ENCODE results near the gene TUT7.
"Not testable (repeated sequence)": the region's sequence is repeated elsewhere in the genome, so short reads cannot be mapped to it uniquely, and the experiment has no call there.

Gene TUT7, protein sequence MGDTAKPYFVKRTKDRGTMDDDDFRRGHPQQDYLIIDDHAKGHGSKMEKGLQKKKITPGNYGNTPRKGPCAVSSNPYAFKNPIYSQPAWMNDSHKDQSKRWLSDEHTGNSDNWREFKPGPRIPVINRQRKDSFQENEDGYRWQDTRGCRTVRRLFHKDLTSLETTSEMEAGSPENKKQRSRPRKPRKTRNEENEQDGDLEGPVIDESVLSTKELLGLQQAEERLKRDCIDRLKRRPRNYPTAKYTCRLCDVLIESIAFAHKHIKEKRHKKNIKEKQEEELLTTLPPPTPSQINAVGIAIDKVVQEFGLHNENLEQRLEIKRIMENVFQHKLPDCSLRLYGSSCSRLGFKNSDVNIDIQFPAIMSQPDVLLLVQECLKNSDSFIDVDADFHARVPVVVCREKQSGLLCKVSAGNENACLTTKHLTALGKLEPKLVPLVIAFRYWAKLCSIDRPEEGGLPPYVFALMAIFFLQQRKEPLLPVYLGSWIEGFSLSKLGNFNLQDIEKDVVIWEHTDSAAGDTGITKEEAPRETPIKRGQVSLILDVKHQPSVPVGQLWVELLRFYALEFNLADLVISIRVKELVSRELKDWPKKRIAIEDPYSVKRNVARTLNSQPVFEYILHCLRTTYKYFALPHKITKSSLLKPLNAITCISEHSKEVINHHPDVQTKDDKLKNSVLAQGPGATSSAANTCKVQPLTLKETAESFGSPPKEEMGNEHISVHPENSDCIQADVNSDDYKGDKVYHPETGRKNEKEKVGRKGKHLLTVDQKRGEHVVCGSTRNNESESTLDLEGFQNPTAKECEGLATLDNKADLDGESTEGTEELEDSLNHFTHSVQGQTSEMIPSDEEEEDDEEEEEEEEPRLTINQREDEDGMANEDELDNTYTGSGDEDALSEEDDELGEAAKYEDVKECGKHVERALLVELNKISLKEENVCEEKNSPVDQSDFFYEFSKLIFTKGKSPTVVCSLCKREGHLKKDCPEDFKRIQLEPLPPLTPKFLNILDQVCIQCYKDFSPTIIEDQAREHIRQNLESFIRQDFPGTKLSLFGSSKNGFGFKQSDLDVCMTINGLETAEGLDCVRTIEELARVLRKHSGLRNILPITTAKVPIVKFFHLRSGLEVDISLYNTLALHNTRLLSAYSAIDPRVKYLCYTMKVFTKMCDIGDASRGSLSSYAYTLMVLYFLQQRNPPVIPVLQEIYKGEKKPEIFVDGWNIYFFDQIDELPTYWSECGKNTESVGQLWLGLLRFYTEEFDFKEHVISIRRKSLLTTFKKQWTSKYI (N-terminal part only)

DNA sequence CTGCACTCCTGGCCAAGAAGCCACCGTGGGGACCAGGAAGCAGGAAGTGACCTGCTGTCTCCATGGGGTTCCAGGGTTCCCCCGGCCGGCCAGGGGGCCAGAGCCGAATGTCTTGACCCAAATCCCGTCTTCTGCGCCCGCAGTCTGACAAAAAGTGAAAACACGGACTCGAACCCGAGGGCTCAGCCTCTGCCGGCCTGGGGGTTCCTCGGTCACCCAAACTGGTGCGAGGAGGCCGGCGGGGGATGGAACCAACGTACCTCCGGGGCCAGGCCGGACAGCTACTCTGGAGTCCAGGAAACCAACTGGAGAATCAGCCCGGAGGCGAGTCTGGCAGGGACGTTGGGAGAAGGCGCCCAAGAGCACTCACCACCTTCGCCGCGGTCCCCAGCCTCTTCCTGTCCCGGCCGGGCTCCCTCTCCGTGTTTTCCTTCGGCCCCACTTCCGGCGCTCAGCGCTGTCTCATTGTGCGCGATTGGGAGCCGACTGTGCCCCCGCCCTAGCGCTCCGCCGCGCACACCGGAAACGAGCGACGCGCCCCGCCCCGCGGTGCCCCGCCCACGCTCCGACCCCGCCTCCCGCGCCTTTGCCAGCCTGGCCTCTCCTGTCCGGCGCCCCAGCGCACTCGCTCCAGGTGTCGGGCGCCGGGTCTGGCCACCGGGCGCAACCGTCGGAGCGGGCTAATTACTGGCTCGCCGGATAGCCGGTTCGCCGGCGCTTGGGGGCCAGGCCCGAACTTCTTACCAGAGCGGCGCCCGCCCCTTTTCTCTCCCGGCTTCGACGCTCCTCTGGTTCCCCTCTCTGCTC lies at the start of gene TUT7:
TSS of gene TUT7 (minus strand) at position 400 of the 807 bp plus-strand sequence. CDS start 1,211 bp downstream, outside the sequence.
- peak; percentile 87 to 92 (median 89) for DNase-seq (ENCODE audit: low read depth in 3 of 3)

DNA sequence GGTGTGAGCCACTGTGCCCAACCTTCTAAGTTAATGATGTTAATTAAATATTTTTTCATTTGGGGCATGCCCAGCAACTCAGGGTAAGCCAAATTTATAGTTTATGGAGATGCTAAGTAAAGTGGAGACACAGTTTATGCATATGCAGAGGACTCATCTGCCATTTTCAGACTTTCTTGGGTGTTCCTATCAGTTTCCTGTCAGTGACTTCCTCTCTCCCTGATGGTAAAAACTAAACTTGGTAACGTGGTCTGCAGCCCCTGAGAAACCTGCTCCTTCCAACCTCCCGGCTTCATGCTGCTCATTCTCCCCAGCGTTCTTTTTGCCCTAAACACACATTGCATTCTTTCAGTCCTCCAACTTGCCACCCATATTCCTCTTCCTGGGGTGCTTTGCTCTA lies 48.4 kb upstream of the TUT7 start:
- no peak for DNase-seq (ENCODE audit: low read depth in 3 of 3)

DNA sequence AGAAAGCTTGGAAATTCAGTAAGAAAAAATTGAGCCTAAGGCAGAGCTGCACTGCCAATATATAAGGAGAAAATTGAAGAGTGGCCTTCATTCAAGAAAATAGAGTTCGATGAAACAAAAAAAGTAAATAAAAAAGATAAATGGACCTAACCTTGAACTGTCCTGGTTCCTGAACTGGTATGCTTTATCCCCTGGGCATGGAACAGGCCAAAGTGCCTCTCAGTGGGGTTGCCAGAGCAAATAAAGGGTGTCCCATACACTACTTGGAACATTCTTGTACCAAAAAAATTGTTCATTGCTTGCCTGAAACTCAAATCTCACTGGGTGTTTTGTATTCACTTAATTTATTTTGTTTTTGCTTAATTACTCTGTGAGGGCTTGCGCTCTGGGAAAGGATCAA lies 42.2 kb upstream of the TUT7 start:
- DNase-seq (ENCODE audit: low read depth in 3 of 3), result no peak

DNA sequence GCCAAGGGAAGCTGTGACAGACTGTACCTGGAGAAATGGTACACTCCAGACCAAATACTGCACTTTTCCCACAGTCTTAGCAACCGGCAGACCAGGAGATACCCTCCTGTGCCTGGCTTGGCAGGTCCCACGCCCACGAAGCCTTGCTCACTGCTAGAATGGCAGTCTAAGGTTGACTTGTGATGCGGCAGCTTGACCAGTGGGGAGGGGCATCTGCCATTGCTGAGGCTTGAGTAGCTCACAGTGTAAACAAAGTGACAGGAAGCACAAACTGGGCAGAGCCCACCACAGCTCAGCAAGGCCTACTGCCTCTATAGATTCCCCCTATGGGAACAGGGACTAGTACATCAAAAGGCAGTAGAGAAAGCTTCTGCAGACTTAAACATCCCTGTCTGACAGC lies 36.0 kb upstream of the TUT7 start:
- not testable (repeated sequence) for DNase-seq (ENCODE audit: low read depth in 3 of 3)

DNA sequence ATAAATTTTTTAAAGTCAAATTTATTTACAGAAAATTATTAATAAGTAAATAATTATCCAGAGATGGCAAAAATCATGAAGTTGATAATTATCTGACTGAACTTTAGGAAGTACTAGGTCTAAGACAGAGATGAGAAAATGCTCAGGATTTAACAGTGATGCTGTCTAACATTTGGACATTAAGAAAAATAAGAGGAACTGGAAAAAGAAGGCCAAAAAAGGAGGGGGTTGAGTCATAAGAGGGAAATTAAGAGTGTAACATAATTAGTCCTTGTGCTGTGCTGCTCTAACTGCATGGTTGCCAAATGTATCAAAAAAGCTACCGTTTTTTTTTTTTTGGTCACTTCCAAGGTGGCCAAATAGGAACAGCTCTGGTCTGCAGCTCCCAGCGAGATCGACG lies 35.4 kb upstream of the TUT7 start:
- DNase-seq (ENCODE audit: low read depth in 3 of 3), result no peak

DNA sequence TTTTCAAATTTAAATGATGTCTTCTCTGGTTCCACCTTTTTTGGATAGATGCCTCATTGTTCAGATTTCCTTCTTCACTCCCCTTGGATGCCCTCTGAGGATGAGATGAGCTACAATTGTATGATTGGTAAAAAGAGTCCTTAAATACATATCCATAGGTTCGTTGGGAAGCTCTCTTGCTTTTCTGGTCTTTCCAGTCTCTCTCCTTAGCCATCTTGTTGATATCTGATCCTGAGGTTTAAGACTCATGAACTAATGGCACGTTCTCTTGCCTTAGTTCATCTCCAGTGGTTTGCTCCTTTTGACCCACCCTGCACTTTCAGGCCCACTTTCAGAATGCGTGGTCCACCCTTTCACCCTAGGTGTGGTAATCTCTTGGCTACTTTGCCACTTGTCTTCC lies 33.2 kb upstream of the TUT7 start:
- no peak for DNase-seq (ENCODE audit: low read depth in 3 of 3)

DNA sequence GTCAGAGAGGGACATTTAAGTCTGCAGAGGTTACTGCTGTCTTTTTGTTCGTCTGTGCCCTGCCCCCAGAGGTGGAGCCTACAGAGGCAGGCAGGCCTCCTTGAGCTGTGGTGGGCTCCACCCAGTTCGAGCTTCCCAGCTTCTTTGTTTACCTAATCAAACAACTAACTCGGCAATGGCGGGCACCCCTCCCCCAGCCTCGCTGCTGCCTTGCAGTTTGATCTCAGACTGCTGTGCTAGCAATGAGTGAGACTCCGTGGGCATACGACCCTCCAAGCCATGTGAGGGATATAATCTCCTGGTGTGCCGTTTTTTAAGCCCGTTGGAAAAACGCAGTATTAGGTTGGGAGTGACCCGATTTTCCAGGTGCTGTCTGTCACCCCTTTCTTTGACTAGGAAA lies 28.8 kb upstream of the TUT7 start:
- not testable (repeated sequence) for DNase-seq (ENCODE audit: low read depth in 3 of 3)

DNA sequence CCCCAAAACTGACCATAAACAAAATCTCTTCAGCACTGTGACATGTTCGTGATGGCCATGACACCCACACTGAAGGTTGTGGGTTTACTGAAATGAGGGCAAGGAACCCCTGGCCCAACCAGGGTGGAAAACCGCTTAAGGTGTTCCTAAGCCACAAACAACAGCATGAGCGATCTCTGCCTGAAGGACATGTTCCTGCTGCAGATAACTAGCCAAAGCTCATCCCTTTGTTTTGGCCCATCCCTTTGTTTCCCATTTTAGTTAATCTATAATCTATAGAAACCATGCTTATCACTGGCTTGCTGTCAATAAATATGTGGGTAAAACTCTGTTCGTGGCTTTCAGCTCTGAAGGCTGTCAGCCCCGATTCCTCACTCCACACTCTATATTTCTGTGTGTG lies 21.8 kb upstream of the TUT7 start:
- DNase-seq (ENCODE audit: low read depth in 3 of 3), result no peak

DNA sequence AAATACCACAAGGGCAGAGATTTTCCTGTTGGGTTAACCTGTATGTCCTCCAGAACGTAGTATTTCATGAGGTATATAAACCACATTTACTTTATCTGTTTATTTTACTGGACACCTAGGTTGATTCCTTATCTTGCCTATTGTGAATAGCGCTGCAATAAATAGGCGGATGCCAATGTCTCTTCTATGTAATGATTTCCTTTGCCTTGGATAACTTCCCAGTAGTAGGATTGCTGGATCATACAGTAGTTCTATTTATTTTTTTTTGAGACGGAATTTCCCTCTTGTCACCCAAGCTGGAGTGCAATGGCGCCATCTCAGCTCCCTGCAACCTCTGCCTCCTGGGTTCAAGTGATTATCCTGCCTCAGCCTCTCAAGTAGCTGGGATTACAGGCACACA lies 15.6 kb upstream of the TUT7 start:
- no peak for DNase-seq (ENCODE audit: low read depth in 3 of 3)

DNA sequence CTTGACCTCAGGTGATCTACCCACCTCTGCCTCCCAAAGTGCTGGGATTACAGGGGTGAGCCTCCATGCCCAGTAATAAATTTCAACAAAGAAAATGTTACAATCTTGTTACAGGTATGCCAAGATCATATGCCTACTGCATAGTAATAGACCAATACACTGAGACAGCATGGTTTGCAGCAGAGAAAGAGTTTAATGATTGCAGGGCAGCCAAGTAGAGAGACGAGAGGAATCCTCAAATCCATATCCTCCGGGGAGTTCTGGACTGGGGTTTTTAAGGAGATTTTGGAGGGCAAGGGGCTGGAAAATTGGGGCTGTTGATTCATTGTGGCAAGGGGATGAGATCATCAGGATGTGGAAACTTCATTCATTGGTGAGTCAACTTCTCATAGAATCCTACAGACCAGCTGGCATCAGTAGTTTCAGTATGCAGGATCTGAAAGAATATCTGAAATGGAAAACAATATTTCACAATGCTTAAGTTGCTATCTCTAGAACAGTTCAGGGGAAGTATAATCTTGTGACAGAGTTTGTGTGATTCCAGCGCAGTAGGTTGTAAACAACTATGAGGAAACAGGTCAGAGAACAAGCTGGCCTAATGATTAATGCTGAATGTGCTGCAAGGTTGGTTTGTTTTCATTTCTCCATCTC lies 14.8 kb upstream of the TUT7 start:
- DNase-seq (ENCODE audit: low read depth in 3 of 3), result no peak

DNA sequence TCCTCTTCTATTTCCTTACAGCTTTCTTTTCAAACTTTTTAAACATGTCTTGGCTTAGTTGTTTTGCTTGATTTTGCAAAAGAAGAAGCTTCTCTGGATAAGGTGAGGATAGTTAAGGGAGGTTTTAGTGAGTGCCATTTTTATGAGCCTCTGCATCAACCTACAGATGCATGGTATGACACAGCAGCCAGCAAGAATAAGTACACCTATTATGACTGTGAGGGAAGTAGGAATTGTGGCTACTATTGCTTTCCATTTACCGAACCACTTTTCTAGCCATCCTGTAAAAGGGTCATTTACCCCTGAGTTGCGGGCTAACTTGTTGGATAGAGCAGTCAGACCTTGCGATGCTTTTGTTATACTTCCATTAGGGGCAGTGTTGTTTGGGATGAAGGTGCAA lies 7.0 kb upstream of the TUT7 start:
- DNase-seq (ENCODE audit: low read depth in 3 of 3), result no peak

DNA sequence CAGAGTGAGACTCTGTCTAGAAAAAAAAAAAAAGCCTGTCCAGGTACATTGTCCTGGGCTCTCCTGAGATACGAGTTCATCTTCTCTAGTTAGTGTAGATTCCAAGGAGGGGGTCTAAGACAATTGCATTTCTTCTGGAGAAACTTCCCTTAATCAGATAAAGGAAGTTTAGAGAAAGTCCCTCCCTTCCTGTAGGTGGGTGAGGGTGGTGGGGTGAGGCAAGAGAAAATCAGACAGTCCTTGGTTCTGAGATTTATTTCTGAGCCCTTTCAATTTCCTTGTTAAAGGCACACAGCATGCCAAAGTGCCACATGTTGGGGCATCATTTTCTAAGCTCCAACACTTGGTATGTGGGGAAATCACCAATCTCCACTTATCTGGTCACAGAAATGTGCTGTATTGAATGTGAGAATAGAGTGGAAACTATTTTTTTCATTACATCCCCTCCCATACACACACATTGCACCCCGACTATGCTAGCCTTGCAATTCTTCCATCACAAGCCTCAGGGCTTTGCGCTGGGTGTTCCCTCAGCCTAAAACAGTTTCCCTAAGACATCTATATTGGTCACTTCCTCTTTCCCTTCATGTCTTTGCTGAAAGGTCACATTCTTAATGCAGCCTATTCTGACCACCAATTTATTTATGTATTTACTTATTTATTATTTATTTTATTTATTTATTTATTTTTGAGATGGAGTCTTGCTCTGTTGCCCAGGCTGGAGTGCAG lies 5.1 kb upstream of the TUT7 start:
- no peak for DNase-seq (ENCODE audit: low read depth in 3 of 3)

DNA sequence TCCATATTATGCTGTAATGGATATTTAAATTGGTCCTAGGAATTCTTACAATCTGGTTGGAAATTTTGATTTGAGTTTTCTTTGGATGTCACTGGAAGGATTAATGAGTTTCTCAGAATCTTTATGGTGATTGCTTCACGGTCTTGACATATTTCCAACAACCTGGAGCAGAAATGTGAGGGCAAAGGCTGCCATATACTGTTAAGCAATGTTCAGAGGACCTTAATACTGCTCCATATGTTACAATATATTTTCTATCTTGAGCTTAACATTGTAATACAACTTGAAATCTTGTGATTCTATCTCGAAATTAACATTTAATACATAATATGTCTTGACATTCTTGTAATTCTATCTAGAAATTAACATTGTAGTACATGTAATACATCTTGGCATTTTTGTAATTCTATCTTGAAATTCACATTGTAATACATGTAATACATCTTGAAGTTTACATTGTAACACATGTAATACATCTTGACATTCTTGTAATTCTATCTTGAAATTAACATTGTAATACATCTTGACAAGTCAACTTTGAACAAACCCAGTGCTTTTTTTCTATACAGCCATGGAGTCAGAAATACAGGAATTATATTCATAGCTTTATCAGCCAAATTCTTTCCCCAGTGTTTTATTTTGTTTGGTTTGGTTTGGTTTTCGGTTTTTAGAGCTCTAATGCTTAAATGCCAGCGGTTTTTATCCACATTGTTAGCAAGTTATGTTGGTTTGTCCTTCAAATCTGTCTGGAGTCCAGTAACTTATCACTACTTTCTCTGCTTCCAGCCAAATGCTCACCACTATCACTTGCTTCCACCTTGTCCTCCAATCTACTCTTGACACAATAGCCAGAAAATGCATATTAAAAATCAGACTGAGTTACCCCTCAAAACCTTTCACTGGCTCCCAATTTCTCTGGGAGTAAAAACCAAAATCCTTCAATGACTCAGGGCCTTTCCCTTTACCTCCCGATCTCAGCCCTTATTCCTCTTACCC lies 3.0 kb upstream of the TUT7 start:
- no peak for DNase-seq (ENCODE audit: low read depth in 3 of 3)

DNA sequence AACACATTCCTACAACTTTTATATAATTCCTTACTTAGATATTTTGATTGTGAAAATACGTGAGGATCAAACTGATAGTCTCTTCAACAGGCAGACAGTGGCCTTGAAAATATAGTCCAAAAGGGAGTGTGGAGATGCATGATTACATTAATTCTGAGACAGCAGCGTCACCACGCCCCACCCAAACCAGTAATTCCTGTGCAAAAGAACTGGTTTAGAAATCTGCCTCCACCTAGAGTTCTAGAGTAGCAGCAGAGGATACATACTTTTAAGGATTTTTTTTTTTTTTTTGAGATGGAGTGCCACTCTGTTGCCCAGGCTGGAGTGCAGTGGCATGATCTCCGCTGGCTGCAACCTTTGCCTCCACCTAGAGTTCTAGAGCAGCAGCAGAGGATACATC lies 1.6 kb upstream of the TUT7 start:
- DNase-seq (ENCODE audit: low read depth in 3 of 3), result no peak

DNA sequence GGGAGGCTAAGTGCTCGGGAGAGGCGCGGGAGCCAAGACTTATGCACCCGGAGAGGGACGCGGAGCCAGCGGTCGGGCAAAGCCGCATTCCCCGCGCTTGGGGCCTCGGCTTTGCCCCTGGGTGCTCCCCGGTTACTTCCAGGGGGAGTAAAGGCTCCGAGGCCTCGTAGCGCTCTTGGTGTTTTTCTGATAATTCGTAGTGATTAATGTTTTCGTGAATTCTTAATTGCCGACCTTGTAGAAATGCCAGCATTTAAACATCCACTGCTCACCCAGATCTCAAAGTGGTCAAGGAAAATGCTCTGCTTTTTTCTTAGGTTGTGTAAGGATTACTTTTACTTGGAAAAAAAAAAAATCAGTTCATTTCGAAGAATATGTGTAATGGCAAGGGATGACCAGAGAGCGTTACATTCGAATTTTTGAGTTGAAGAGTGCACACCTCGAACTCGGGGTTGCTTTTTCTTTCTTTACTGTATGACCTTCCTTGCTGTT lies 654 bp upstream of the TUT7 start:
- no peak for DNase-seq (ENCODE audit: low read depth in 3 of 3)

DNA sequence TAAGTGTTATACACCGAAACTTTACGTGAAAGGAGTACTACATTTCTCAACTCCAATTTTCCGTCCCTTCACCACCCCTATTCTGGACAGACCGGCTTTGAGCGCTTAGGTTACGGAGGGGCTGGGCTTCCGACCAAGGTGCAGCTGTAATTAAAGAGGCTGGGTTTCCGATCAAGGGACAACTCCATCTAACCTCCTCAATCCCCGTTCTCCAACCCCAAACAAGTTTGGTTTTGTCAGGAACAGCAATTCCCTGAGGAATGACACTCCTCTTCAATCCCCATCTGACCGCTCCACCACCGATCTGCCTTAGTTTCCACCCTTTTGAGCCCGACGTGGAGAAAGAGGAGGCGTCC lies 577 bp downstream of the TUT7 start:
- DNase-seq (ENCODE audit: low read depth in 3 of 3), result peak in 1 of 3 donors; percentile 28

DNA sequence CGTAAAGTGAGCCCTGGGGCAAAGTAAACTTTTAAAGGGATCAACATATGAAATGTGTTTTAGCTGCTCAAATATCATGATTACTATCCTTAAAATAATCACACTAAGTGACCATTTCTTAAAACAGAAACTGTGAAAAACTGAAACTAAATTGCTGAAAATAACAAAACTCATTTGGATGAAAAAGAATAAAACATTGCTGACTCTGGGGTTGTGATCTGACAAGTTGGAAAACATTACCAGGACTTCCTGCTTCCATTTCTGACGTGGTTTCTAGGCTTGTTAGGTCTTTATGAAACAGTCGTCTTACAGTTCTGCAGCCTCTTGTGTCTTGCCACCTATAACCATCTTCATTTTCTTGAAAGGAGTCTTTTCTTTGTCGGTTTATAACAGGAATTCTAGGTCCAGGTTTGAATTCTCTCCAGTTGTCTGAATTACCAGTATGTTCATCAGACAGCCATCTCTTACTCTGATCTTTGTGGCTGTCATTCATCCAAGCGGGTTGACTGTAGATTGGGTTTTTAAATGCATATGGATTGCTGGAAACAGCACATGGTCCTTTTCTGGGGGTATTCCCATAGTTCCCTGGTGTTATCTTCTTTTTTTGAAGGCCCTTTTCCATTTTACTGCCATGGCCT lies 1.7 kb downstream of the TUT7 start:
- DNase-seq (ENCODE audit: low read depth in 3 of 3), result no peak

DNA sequence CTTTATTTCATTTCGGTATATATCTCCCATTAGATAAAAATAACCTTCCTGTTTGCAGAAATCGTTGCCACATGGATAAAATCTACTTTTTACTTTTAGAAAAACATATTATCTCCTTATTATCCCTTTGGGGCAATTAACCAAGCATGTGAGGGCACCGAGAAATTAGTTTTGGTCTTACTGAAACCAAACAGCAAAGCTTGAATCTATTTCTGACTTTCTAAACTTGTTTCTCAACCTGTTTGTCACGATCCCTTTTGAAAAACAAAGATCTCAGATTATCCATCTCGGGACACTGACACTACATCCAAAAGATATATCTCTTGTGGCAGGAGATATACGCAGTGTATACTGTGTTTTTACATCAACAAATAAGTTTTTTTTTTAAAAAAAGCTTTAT lies 2.3 kb downstream of the TUT7 start:
- no peak for DNase-seq (ENCODE audit: low read depth in 3 of 3)

Data from stimulated activated CD4-positive, alpha-beta T cell treated with anti-CD3 and anti-CD28 coated beads, TNF-alpha, amount 100 ng/mL, for 48 hours (primary cell).